ENCODE measurements around the gene TRIM62. TPM values are rescaled to one million over a fixed set of nuclear protein-coding genes. Genes with fewer than 3 reads are reported as not detected.

The TRIM62 gene
- total RNA-seq, 2 donors from 2014 or later = 13.3 to 18.1 TPM

DNA sequence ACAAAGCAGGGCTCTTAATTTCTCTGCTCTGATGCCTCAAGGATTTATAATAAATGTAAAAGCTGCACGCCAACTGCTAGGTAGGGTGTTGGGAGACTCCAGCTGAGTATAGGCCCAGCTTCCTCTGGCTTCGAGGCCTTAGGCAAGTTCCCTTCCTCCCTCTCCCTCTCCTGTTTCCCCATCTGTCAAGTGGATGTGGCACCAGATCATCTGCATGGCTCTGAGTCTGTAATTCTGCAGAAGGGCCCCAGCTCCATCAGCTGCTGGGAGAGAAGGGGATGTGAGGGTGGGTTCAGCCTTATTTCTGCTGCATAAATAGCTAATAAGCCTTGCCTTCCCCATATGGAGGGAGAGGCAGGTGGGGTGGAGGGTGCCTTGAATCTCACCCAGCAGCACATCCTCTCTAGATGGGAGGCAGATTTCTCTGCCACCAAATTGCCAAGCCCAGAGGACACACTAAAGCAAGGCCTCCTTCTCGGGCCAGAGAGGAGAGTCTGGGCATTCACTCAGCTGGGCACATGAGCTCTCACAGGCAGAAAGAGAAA, 3.8 kb downstream of the TRIM62 start:
- Histone ChIP-seq H3K27me3 (replicated peaks; ENCODE audit: insufficient read depth) (no peaks in the 10 kb centered on the region), H3K36me3 (no peaks in the 10 kb centered on the region), H3K4me1 (replicated peaks) (no peaks in the 10 kb centered on the region), H3K27ac (no peak overlapping the region), H3K4me3 (no peak overlapping the region), H3K9me3 (no peaks in the 10 kb centered on the region)
- DNase-seq (ENCODE audit: low spot score) = no peak
- 74% methylated on average over 3 of the region's 3 CpGs for WGBS
- intact Hi-C loops (cut with DNase I) = no loop called here
- no peak for TF ChIP-seq CTCF (IDR thresholded peaks at IDR 0.05)
- no peak for TF ChIP-seq POLR2A (IDR thresholded peaks at IDR 0.05)
- TF ChIP-seq POLR2AphosphoS5 (IDR thresholded peaks at IDR 0.05) = no peak

DNA sequence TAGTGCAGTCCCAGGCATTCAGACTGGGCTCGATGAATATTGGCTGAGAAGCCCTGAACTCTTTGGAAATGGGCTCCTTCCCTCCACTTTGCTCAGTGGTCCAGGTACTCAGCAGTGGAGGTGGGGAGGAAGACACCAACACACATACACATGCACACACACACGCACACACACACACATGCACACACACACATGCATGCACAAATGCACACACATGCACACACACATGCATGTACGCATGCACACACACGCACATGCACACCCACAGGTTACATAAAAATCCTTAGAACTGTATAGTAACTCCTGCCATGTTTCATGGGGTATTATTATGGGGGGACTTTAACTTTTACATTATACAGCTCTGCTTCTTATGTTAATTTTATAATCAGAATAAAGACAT, 5.0 kb downstream of the TRIM62 start:
- Histone ChIP-seq H3K27ac (no peak overlapping the region), H3K36me3 (no peaks in the 10 kb centered on the region), H3K4me3 (no peak overlapping the region), H3K27me3 (replicated peaks; ENCODE audit: insufficient read depth) (no peaks in the 10 kb centered on the region), H3K9me3 (no peaks in the 10 kb centered on the region), H3K4me1 (replicated peaks) (no peaks in the 10 kb centered on the region)
- TF ChIP-seq POLR2A (IDR thresholded peaks at IDR 0.05) (no peak), CTCF (IDR thresholded peaks at IDR 0.05) (no peak), POLR2AphosphoS5 (IDR thresholded peaks at IDR 0.05) (no peak)
- intact Hi-C loops (cut with DNase I) = no loop called here
- DNase-seq (ENCODE audit: low spot score) = no peak
- WGBS = 72% methylated on average over 4 of the region's 4 CpGs

- H3K27me3 ChIP-seq (replicated peaks; ENCODE audit: insufficient read depth) = no peaks in the 10 kb centered on the region
- H3K4me1 ChIP-seq (replicated peaks) = no peaks in the 10 kb centered on the region
- H3K4me3 ChIP-seq = no peak overlapping the region
- TF ChIP-seq POLR2AphosphoS5 (IDR thresholded peaks at IDR 0.05) (no peak), CTCF (IDR thresholded peaks at IDR 0.05) (no peak), POLR2A (IDR thresholded peaks at IDR 0.05) (no peak)
- intact Hi-C loops (cut with DNase I) = no loop called here
- DNase-seq (ENCODE audit: low spot score) = no peak
- 48% methylated on average over 10 of the region's 11 CpGs for WGBS
- no peak overlapping the region for H3K27ac ChIP-seq
- H3K9me3 ChIP-seq = no peaks in the 10 kb centered on the region
- no peaks in the 10 kb centered on the region for H3K36me3 ChIP-seq
Observed at GRCh38 chr1:33176362-33176850, 5.4 kb downstream of the TRIM62 start.

GRCh38 chr1:33175865-33176264, 6.0 kb downstream of the TRIM62 start:
- TF ChIP-seq POLR2AphosphoS5 (IDR thresholded peaks at IDR 0.05) (no peak), POLR2A (IDR thresholded peaks at IDR 0.05) (no peak), CTCF (IDR thresholded peaks at IDR 0.05) (no peak)
- H3K4me1 ChIP-seq (replicated peaks) = no peaks in the 10 kb centered on the region
- 78% methylated on average over 2 of the region's 2 CpGs for WGBS
- no peaks in the 10 kb centered on the region for H3K9me3 ChIP-seq
- intact Hi-C loops (cut with DNase I) = no loop called here
- H3K27me3 ChIP-seq (replicated peaks; ENCODE audit: insufficient read depth) = no peaks in the 10 kb centered on the region
- no peak overlapping the region for H3K27ac ChIP-seq
- no peaks in the 10 kb centered on the region for H3K36me3 ChIP-seq
- DNase-seq (ENCODE audit: low spot score) = no peak
- H3K4me3 ChIP-seq = no peak overlapping the region

GRCh38 chr1:33173091-33173490, 8.8 kb downstream of the TRIM62 start:
- H3K9me3 ChIP-seq = no peaks in the 10 kb centered on the region
- WGBS = 69% methylated on average over 4 of the region's 4 CpGs
- DNase-seq (ENCODE audit: low spot score) = no peak

More at GRCh38 chr1:33173091-33173490, 8.8 kb downstream of the TRIM62 start:
- Histone ChIP-seq H3K27ac (no peak overlapping the region), H3K36me3 (no peaks in the 10 kb centered on the region), H3K4me1 (replicated peaks) (no peaks in the 10 kb centered on the region), H3K4me3 (no peak overlapping the region), H3K27me3 (replicated peaks; ENCODE audit: insufficient read depth) (no peaks in the 10 kb centered on the region)
- no peak for TF ChIP-seq POLR2AphosphoS5 (IDR thresholded peaks at IDR 0.05)
- no peak for TF ChIP-seq CTCF (IDR thresholded peaks at IDR 0.05)
- TF ChIP-seq POLR2A (IDR thresholded peaks at IDR 0.05) = no peak
- intact Hi-C loops (cut with DNase I) = no loop called here
